ENCODE measurements around the gene CLASP2. TPM values are rescaled to one million over a fixed set of nuclear protein-coding genes. Genes with fewer than 3 reads are reported as not detected.

The CLASP2 gene
- total RNA-seq, 1 experiment from 2014 or later: 58.9 TPM

- POLR2A ChIA-PET: no interaction called here
- no peak for DNase-seq (ENCODE audit: unreplicated experiment)
- H3K4me1 Mint-ChIP-seq (ENCODE audit: insufficient read depth, unreplicated experiment): no peaks in the 10 kb centered on the region
- no peak overlapping the region for H3K27ac Mint-ChIP-seq (ENCODE audit: low read depth, unreplicated experiment)
- no TSS peak for BruUV-seq (replicated peaks)
- H3K27me3 Mint-ChIP-seq (ENCODE audit: insufficient read depth, unreplicated experiment): no peaks in the 10 kb centered on the region
- no peaks in the 10 kb centered on the region for H3K36me3 Mint-ChIP-seq (ENCODE audit: insufficient read depth, unreplicated experiment)
- CTCF ChIA-PET: no interaction called here
- intact Hi-C loops (cut with micrococcal nuclease): no loop called here
- H3K9me3 Mint-ChIP-seq (ENCODE audit: unreplicated experiment): no peaks in the 10 kb centered on the region
- H3K4me3 Mint-ChIP-seq (ENCODE audit: unreplicated experiment): no peak overlapping the region
- TF ChIP-seq CTCF (IDR thresholded peaks at IDR 0.05; ENCODE audit: unreplicated experiment): no peak
Measured at GRCh38 chr3:33488683-33489082, 229.4 kb downstream of the CLASP2 start.

GRCh38 chr3:33488246-33488645 is 229.8 kb downstream of the CLASP2 start:
- BruUV-seq (replicated peaks): no TSS peak
- no peaks in the 10 kb centered on the region for H3K4me1 Mint-ChIP-seq (ENCODE audit: insufficient read depth, unreplicated experiment)
- H3K9me3 Mint-ChIP-seq (ENCODE audit: unreplicated experiment): no peaks in the 10 kb centered on the region
- TF ChIP-seq CTCF (IDR thresholded peaks at IDR 0.05; ENCODE audit: unreplicated experiment): no peak
- no peak overlapping the region for H3K27ac Mint-ChIP-seq (ENCODE audit: low read depth, unreplicated experiment)
- intact Hi-C loops (cut with micrococcal nuclease): no loop called here
- ChIA-PET POLR2A (no interaction called here), CTCF (no interaction called here)
- H3K27me3 Mint-ChIP-seq (ENCODE audit: insufficient read depth, unreplicated experiment): no peaks in the 10 kb centered on the region
- no peak overlapping the region for H3K4me3 Mint-ChIP-seq (ENCODE audit: unreplicated experiment)
- no peaks in the 10 kb centered on the region for H3K36me3 Mint-ChIP-seq (ENCODE audit: insufficient read depth, unreplicated experiment)
- no peak for DNase-seq (ENCODE audit: unreplicated experiment)

- Mint-ChIP-seq H3K36me3 (ENCODE audit: insufficient read depth, unreplicated experiment) (no peaks in the 10 kb centered on the region), H3K27me3 (ENCODE audit: insufficient read depth, unreplicated experiment) (no peaks in the 10 kb centered on the region), H3K9me3 (ENCODE audit: unreplicated experiment) (peaks cover 7% of the 10 kb centered on the region), H3K4me3 (ENCODE audit: unreplicated experiment) (no peak overlapping the region), H3K4me1 (ENCODE audit: insufficient read depth, unreplicated experiment) (peaks cover 10% of the 10 kb centered on the region), H3K27ac (ENCODE audit: low read depth, unreplicated experiment) (no peak overlapping the region)
- intact Hi-C loops (cut with micrococcal nuclease): no loop called here
- DNase-seq (ENCODE audit: unreplicated experiment): no peak
- TF ChIP-seq CTCF (IDR thresholded peaks at IDR 0.05; ENCODE audit: unreplicated experiment): no peak
- CTCF ChIA-PET: interaction anchor here (1.4 kb wide), 1 partner anchor 108 kb away, joined by 3 read pairs; no protein-coding TSS in a partner anchor
- BruUV-seq (replicated peaks): no TSS peak
- POLR2A ChIA-PET: interaction anchor here (1.6 to 1.8 kb wide), 2 partner anchors 41 to 45 kb away, joined by 4 to 7 read pairs; no protein-coding TSS in a partner anchor
Measured at GRCh38 chr3:33482111-33482521, 235.9 kb downstream of the CLASP2 start.

GRCh38 chr3:33474896-33475295 is 243.2 kb downstream of the CLASP2 start:
- TF ChIP-seq CTCF (IDR thresholded peaks at IDR 0.05; ENCODE audit: unreplicated experiment): no peak
- no peak overlapping the region for H3K27ac Mint-ChIP-seq (ENCODE audit: low read depth, unreplicated experiment)
- no peak overlapping the region for H3K4me3 Mint-ChIP-seq (ENCODE audit: unreplicated experiment)
- CTCF ChIA-PET: no interaction called here
- H3K27me3 Mint-ChIP-seq (ENCODE audit: insufficient read depth, unreplicated experiment): no peaks in the 10 kb centered on the region
- no peaks in the 10 kb centered on the region for H3K4me1 Mint-ChIP-seq (ENCODE audit: insufficient read depth, unreplicated experiment)
- H3K36me3 Mint-ChIP-seq (ENCODE audit: insufficient read depth, unreplicated experiment): no peaks in the 10 kb centered on the region
- POLR2A ChIA-PET: interaction anchor here (0.6 to 1.3 kb wide), 6 partner anchors 22 to 386 kb away, joined by 3 to 4 read pairs (median 4); no protein-coding TSS in a partner anchor
- H3K9me3 Mint-ChIP-seq (ENCODE audit: unreplicated experiment): no peaks in the 10 kb centered on the region
- intact Hi-C loops (cut with micrococcal nuclease): no loop called here
- no TSS peak for BruUV-seq (replicated peaks)
- DNase-seq (ENCODE audit: unreplicated experiment): peak; percentile 25

Measured in MCF 10A (cell line).